HG03575 (cell line): ENCODE data around the gene EFHD1.

Source experiments
- ATAC-seq: cut with Tn5 transposase; IDR thresholded peaks from one replicate; pipeline ENCODE4 v1.9.1; 2021; ENCODE audit not compliant: unreplicated experiment, insufficient number of reproducible peaks, low FRiP score; ENCODE audit errors: extremely low read depth

The EFHD1 gene

DNA sequence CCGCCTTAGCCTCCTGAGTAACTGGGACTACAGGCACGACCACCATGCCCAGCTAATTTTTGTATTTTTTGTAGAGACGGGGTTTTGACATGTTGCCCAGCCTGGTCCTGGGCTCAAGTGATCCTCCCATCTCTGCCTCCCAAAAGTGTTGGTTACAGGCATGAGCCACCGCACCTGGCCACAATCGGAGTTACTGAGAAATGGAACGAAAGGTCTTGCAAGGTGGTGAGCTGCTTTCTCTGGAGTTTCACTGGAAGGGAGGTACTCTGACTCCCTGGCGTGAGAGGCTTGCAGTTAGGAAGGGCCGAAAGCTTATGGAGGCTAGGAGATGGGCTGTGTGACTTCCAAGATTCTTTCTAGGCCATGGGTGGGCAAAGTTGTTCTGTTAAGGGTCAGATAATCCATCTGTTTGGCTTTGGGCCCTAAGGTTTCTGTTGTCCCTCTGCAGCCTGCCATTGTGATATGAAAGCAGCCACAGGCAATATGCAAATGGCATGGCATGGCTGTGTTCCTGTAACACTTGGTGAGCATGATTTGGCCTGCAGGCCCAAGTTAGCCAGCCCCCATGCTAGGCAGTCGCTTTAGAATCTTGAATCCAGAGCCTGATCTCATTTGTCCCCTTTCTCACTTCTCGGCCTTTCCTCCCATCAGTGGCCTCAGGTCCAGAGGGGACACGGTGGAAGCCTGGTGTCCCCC is 7.9 kb downstream of the EFHD1 start:
- ATAC-seq, result no peak

DNA sequence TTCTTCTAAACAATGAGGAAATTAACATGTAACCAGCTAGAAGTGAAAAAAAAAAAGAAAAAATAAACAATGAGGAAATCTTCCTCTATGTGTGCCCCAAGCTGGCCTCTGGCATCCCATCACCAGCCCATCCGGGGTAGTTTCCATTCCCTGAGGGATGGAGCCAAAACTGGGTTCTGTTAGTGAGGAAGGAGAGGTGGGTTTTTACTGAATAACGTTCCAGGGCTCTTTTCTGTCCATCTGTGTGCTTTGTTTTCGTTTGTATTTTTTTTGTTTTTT is 9.7 kb downstream of the EFHD1 start:
- no peak for ATAC-seq

GRCh38 chr2:232643813-232644347 is 10.5 kb downstream of the EFHD1 start:
- no peak for ATAC-seq

DNA sequence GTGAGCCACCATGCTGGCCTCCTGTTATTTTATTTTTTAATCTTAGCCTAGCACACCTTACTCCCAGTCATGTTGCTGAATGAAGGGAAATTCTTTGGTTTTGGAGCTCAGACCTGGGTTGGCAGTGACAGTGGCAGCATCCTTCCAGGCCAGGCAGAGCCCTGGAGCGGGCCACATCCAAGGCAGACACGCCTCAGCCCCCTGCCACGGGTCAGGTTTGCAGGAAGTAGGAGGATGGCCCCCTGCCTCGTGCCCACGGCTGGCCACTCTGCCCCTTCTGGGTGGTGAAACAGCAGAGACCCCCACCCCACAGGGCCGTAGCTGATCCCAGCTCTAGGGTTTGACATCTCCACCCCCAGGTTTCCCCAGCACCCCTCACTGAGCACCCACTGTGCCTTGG is 11.7 kb downstream of the EFHD1 start:
- no peak for ATAC-seq

GRCh38 chr2:232646726-232647125 is 13.3 kb downstream of the EFHD1 start:
- ATAC-seq, result no peak

- no peak for ATAC-seq
Observed at GRCh38 chr2:232647261-232647660, 13.9 kb downstream of the EFHD1 start.

GRCh38 chr2:232649033-232649432 is 15.6 kb downstream of the EFHD1 start:
- ATAC-seq, result no peak

- ATAC-seq, result no peak
Observed at GRCh38 chr2:232652505-232652851, 19.1 kb downstream of the EFHD1 start.

- no peak for ATAC-seq
Observed at GRCh38 chr2:232653441-232653840, 20.0 kb downstream of the EFHD1 start.

DNA sequence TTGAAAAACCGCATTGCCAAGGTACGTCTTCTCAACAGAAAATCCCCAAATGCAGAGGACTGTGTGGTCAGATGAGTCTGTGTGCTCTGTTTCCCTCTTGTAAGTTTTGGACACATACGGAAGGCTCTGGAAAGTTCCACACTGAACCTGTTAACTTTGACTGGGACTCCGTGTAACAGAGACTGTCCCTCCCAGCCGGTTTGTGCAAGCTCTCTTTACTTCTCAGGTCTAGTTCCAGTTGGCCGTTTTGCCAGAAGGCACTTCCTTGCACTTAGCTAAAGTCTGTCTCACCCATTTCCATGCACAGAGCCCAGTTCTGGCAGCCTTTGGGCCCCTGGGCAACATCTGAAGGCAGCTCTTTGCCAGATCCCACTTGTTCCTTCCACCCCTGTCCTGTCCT is 22.0 kb downstream of the EFHD1 start:
- ATAC-seq, result no peak

GRCh38 chr2:232658217-232658785 is 24.9 kb downstream of the EFHD1 start:
- ATAC-seq, result no peak

- no peak for ATAC-seq
Observed at GRCh38 chr2:232659359-232659758, 26.0 kb downstream of the EFHD1 start.

DNA sequence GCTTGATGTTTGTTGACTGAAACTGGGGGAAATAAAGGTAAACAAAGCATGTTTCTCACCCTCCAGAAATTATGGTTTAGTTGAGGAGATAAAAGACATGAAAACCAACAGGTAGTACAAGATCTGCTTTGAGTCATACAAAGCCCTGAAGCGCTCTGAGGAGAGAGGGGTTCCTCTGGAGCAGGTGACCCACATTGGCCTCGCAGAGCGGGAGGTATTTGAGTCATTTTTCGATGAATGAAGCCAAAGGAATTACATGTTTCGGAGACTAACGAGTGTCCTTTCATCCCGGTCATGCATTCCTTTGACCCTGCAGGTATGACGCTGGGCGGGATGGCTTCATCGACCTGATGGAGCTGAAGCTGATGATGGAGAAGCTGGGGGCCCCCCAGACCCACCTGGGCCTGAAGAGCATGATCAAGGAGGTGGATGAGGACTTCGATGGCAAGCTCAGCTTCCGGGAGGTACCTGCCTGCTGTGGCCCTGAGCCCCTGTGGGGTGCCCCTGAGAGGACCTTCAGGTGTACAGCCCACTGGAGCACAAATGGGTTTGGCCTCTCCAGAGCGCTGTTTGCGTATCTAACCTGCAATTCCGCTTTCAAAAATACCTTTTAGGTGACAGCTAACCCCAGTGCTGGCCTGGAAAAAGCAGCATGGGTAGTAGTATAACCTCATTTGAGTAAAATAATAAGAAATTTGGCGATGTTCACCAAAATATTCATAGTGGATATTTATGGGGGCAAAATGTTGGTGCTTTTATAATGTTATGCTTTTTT is 29.3 kb downstream of the EFHD1 start:
- no peak for ATAC-seq

GRCh38 chr2:232666051-232666805 is 32.8 kb downstream of the EFHD1 start:
- ATAC-seq, result no peak

- ATAC-seq, result no peak
Observed at GRCh38 chr2:232667989-232668583, 34.7 kb downstream of the EFHD1 start.

- no peak for ATAC-seq
Observed at GRCh38 chr2:232668805-232669444, 35.5 kb downstream of the EFHD1 start.

DNA sequence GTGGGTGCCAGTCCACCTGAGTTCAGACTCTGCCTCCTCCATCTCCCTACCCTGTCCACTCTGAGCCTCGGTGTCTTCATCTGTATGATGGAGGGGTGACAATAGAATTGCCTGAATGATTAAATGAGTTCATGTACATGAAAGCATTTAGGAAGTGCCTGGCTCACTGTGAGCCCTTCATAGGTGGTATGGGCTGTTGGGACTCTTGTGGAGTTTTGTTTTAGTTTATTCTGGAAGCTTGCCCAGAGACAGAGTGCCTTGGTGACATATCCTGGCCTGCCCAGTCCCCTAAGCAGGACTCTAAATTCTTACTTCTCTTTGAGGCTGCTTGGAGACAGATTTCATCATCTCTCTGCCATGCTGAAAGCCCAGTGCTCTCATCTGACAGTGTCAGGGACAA is 39.2 kb downstream of the EFHD1 start:
- no peak for ATAC-seq

DNA sequence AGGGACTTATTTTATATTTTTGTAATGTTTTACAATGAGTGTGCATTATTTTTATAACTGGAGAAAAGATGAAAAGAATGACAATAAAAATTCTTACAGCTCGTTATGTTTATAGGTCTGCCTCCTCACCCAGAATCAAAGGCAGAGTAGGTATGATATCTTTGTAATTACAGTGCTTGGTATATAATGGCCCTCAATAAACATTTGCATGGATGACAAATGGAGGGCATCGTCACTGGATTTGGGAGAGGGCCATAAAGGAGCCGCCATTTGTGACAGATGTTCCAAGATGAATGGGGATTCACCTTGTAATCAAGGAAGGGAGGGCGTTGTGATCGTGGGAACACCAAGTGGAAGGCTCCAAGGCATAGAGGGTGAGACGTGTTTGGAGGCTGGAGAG is 41.1 kb downstream of the EFHD1 start:
- no peak for ATAC-seq

- ATAC-seq, result no peak
Observed at GRCh38 chr2:232675381-232675780, 42.0 kb downstream of the EFHD1 start.
